NCI-H1105 (cell line): ENCODE results near the gene ADCY4.
A peak's percentile ranks its signal among the peaks of the same experiment; 100 is the strongest.

Experiments
- DNase-seq: peaks from one replicate; lab custom pipeline; 2025; lab: John Stamatoyannopoulos, UW

The ADCY4 gene

GRCh38 chr14:24297190-24297964 is 37.5 kb downstream of the ADCY4 start:
- peak; percentile 8 for DNase-seq

- peak; percentile 56 for DNase-seq
Measured at GRCh38 chr14:24296341-24297157, 38.3 kb downstream of the ADCY4 start.

GRCh38 chr14:24293525-24293924 is 41.3 kb downstream of the ADCY4 start:
- DNase-seq, result no peak

- no peak for DNase-seq
Measured at GRCh38 chr14:24292118-24292807, 42.6 kb downstream of the ADCY4 start.

GRCh38 chr14:24291446-24292117 is 43.3 kb downstream of the ADCY4 start:
- DNase-seq, result no peak

- DNase-seq, result no peak
Measured at GRCh38 chr14:24290746-24291145, 44.1 kb downstream of the ADCY4 start.

GRCh38 chr14:24289649-24290280 is 45.1 kb downstream of the ADCY4 start:
- DNase-seq, result no peak

- no peak for DNase-seq
Measured at GRCh38 chr14:24286996-24287395, 47.9 kb downstream of the ADCY4 start.

- DNase-seq, result no peak
Measured at GRCh38 chr14:24285351-24285750, 49.5 kb downstream of the ADCY4 start.

- no peak for DNase-seq
Measured at GRCh38 chr14:24284501-24285035, 50.3 kb downstream of the ADCY4 start.

GRCh38 chr14:24283796-24284460 is 50.9 kb downstream of the ADCY4 start:
- DNase-seq, result no peak

GRCh38 chr14:24282736-24283135 is 52.1 kb downstream of the ADCY4 start:
- DNase-seq, result no peak

GRCh38 chr14:24281636-24282035 is 53.2 kb downstream of the ADCY4 start:
- DNase-seq, result no peak

- no peak for DNase-seq
Measured at GRCh38 chr14:24280797-24281460, 53.9 kb downstream of the ADCY4 start.

GRCh38 chr14:24279301-24280186 is 55.3 kb downstream of the ADCY4 start:
- DNase-seq, result no peak

- no peak for DNase-seq
Measured at GRCh38 chr14:24278424-24278823, 56.4 kb downstream of the ADCY4 start.

- no peak for DNase-seq
Measured at GRCh38 chr14:24277606-24278321, 57.1 kb downstream of the ADCY4 start.

GRCh38 chr14:24277071-24277470 is 57.8 kb downstream of the ADCY4 start:
- no peak for DNase-seq
